GM12864 (cell line): ENCODE measurements around the gene ITGA7.

Experiments
- DNase-seq: peaks from one replicate; pipeline ENCODE4 v3.0.0-alpha.2; 2011; ENCODE audit warnings: low read depth
- H3K4me3 ChIP-seq: 2 replicates; pipeline ENCODE4 v1.5.1; 2011; ENCODE audit warnings: mild to moderate bottlenecking, low read depth, low read length, control low read depth
- CTCF ChIP-seq: IDR thresholded peaks from 2 replicates; pipeline ENCODE4 v1.5.1; 2011; ENCODE audit warnings: low read depth, mild to moderate bottlenecking, moderate library complexity, low read length, control low read depth, inconsistent platforms; ENCODE audit errors: missing control alignments

The ITGA7 gene

DNA sequence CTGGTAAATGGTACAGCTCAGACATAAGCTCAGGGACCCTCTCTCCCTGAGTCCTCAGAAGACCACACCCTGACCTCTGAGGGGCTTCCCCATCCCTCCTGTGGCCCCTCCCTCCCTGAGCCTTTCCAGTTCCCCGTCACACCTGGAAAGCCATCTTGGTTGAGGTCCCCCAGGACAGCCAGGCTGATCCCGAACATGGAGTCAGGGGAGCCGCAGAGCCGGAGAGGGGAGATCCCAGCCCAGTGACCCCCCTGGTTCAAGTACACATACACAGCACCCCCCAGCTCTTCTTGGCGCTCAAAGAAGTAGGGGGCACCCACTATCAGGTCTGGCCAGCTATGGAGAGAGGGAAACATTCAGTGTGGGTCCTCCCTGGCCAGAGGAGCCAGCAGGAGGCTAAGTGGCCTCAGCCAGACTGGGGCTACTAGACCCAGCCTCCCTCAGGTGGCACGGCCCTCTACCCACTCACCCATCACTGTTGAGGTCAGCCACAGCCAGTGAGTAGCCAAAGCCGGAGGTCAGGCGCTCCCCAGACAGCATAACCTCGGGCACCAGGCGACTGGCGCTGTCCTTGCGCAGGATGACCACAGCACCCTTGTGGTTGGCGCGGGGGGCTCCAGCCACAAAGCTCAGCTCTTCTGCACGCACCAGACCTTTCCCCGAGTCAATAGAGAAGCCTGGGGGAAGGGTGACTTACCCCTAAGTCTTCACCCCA, 9.3 kb downstream of the ITGA7 start:
- H3K4me3 ChIP-seq = no peak overlapping the region
- DNase-seq = no peak
- TF ChIP-seq CTCF = no peak

DNA sequence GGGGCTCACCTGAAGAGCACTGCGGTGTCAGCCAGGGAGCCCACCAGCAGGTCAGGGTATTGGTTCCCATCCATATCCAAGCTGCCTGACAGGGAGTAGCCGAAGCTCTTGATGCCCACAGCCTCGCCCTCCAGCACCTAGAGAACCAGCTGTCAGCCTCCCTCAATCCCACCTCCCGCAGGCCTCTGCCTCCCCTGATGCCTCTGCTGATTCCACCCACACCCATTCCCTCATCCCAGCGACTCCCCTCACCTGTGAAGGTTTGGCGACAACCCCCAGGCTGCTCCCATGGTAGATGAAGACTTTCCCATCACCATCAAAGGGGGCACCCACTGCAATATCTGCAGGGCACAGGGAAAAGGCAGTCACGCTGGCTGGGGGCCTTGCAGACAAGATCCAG, 10.0 kb downstream of the ITGA7 start:
- no peak for TF ChIP-seq CTCF
- H3K4me3 ChIP-seq = no peak overlapping the region
- no peak for DNase-seq

GRCh38 chr12:55696796-55697462, 10.8 kb downstream of the ITGA7 start:
- TF ChIP-seq CTCF = no peak
- H3K4me3 ChIP-seq = no peak overlapping the region
- DNase-seq = no peak

DNA sequence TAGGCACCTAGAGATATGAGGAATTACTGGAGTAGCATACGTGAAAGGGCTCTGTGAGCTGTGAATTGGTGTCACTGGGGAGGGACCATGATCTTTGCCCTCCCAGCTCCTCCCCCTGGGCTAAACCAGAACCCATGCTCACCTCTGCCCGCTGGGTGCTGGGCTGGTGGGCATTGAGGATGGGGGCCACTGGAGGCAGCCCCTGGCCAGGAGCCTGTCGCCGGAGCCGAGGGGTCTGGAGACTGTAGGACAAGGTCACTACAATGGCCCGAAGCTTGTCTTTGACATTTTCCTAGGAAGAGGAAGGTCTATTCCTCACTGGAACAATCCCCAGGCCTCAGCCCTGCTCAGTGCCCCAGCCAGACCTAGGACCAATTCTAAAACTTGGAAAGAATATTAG, 11.6 kb downstream of the ITGA7 start:
- H3K4me3 ChIP-seq = no peak overlapping the region

GRCh38 chr12:55695349-55695748, 12.4 kb downstream of the ITGA7 start:
- no peak for TF ChIP-seq CTCF
- H3K4me3 ChIP-seq = no peak overlapping the region
- no peak for DNase-seq

More for the DNA sequence above, 11.6 kb downstream of the ITGA7 start:
- no peak for DNase-seq
- no peak for TF ChIP-seq CTCF

GRCh38 chr12:55694651-55695050, 13.1 kb downstream of the ITGA7 start:
- no peak overlapping the region for H3K4me3 ChIP-seq
- DNase-seq = no peak
- no peak for TF ChIP-seq CTCF

DNA sequence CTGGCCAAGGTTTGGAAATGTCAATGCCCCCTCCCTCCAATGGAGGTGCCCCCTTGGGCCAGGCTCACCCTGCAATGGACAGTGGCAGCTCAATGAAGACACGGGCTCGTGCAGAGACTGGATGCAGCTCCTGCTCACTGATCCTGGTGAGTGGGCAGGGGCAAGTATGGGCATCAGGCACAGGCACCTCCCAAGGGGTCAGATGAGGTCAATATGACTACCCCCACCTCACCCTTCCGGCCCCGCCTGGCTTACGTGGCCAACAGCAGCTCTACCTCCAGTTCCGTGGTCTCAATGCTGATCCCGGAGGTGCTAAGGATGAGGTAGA, 13.6 kb downstream of the ITGA7 start:
- DNase-seq = no peak
- TF ChIP-seq CTCF = no peak

More for the DNA sequence above, 13.6 kb downstream of the ITGA7 start:
- H3K4me3 ChIP-seq = no peak overlapping the region
